Measurements from ENCODE around the gene IDI1. TPM values are rescaled to one million over a fixed set of nuclear protein-coding genes. Genes with fewer than 3 reads are reported as not detected.
"Not testable (repeated sequence)": the region's sequence is repeated elsewhere in the genome, so short reads cannot be mapped to it uniquely, and the experiment has no call there.

Gene IDI1
- total and polyA plus RNA-seq, 4 donors = 18.9 to 43.3 (median 33.9) TPM

GRCh38 chr10:1020460-1020859 is 28.5 kb downstream of the IDI1 start:
- Histone ChIP-seq H3K4me3 (ENCODE audit: low read length in 2 of 2) (no peak overlapping the region), H3K4me1 (ENCODE audit: control insufficient read depth in 1 of 2, insufficient read depth in 2 of 2, low read length in 2 of 2) (no peaks in the 10 kb centered on the region), H3K27me3 (ENCODE audit: control insufficient read depth in 1 of 2, insufficient read depth in 2 of 2, low read length in 1 of 2) (no peaks in the 10 kb centered on the region), H3K36me3 (ENCODE audit: control insufficient read depth in 1 of 2, insufficient read depth in 2 of 2, low read length in 1 of 2) (peaks cover 0 to 8% of the 10 kb centered on the region in 2 donors), H3K9me3 (ENCODE audit: control insufficient read depth, low read length) (no peaks in the 10 kb centered on the region), H3K27ac (ENCODE audit: low read depth in 1 of 2, low read length in 2 of 2) (no peak overlapping the region)
- intact Hi-C loops (cut with DNase I) = no loop called here
- DNase-seq (no peak), ATAC-seq (ENCODE audit: low FRiP score) (no peak)
- 93 to 97% methylated on average over 10 of the region's 10 CpGs for WGBS, 2 donors

GRCh38 chr10:1019362-1019761 is 29.6 kb downstream of the IDI1 start:
- H3K27me3 ChIP-seq (ENCODE audit: control insufficient read depth in 1 of 2, insufficient read depth in 2 of 2, low read length in 1 of 2) = no peaks in the 10 kb centered on the region
- no peak overlapping the region for H3K27ac ChIP-seq (ENCODE audit: low read depth in 1 of 2, low read length in 2 of 2)
- no peak overlapping the region for H3K4me3 ChIP-seq (ENCODE audit: low read length in 2 of 2)
- peaks cover 0 to 8% of the 10 kb centered on the region in 2 donors for H3K36me3 ChIP-seq (ENCODE audit: control insufficient read depth in 1 of 2, insufficient read depth in 2 of 2, low read length in 1 of 2)
- no peaks in the 10 kb centered on the region for H3K4me1 ChIP-seq (ENCODE audit: control insufficient read depth in 1 of 2, insufficient read depth in 2 of 2, low read length in 2 of 2)
- ATAC-seq (ENCODE audit: low FRiP score) (no peak), DNase-seq (no peak)
- intact Hi-C loops (cut with DNase I) = no loop called here
- H3K9me3 ChIP-seq (ENCODE audit: control insufficient read depth, low read length) = no peaks in the 10 kb centered on the region
- WGBS, 2 donors = 93% methylated on average over 10 of the region's 10 CpGs

GRCh38 chr10:1015688-1016087 is 33.2 kb downstream of the IDI1 start:
- WGBS, 2 donors = 90 to 96% methylated on average over 11 of the region's 11 CpGs
- DNase-seq (no peak), ATAC-seq (ENCODE audit: low FRiP score) (no peak)
- intact Hi-C loops (cut with DNase I) = no loop called here
- H3K27me3 ChIP-seq (ENCODE audit: control insufficient read depth in 1 of 2, insufficient read depth in 2 of 2, low read length in 1 of 2) = no peaks in the 10 kb centered on the region
- H3K4me1 ChIP-seq (ENCODE audit: control insufficient read depth in 1 of 2, insufficient read depth in 2 of 2, low read length in 2 of 2) = no peaks in the 10 kb centered on the region
- peaks cover 0 to 11% of the 10 kb centered on the region in 2 donors for H3K36me3 ChIP-seq (ENCODE audit: control insufficient read depth in 1 of 2, insufficient read depth in 2 of 2, low read length in 1 of 2)
- H3K27ac ChIP-seq (ENCODE audit: low read depth in 1 of 2, low read length in 2 of 2) = no peak overlapping the region
- no peak overlapping the region for H3K4me3 ChIP-seq (ENCODE audit: low read length in 2 of 2)
- no peaks in the 10 kb centered on the region for H3K9me3 ChIP-seq (ENCODE audit: control insufficient read depth, low read length)

- Histone ChIP-seq H3K4me1 (ENCODE audit: control insufficient read depth in 1 of 2, insufficient read depth in 2 of 2, low read length in 2 of 2) (no peaks in the 10 kb centered on the region), H3K4me3 (ENCODE audit: low read length in 2 of 2) (no peak overlapping the region), H3K27ac (ENCODE audit: low read depth in 1 of 2, low read length in 2 of 2) (no peak overlapping the region), H3K36me3 (ENCODE audit: control insufficient read depth in 1 of 2, insufficient read depth in 2 of 2, low read length in 1 of 2) (peaks cover 0 to 13% of the 10 kb centered on the region in 2 donors), H3K27me3 (ENCODE audit: control insufficient read depth in 1 of 2, insufficient read depth in 2 of 2, low read length in 1 of 2) (no peaks in the 10 kb centered on the region), H3K9me3 (ENCODE audit: control insufficient read depth, low read length) (no peaks in the 10 kb centered on the region)
- DNase-seq (no peak), ATAC-seq (ENCODE audit: low FRiP score) (no peak)
- intact Hi-C loops (cut with DNase I) = no loop called here
- WGBS, 2 donors = 94% methylated on average over 16 of the region's 16 CpGs
Measured at GRCh38 chr10:1011696-1012095, 37.2 kb downstream of the IDI1 start.

- H3K27me3 ChIP-seq (ENCODE audit: control insufficient read depth in 1 of 2, insufficient read depth in 2 of 2, low read length in 1 of 2) = no peaks in the 10 kb centered on the region
- peaks cover 2 to 9% of the 10 kb centered on the region in 2 donors for H3K36me3 ChIP-seq (ENCODE audit: control insufficient read depth in 1 of 2, insufficient read depth in 2 of 2, low read length in 1 of 2)
- ATAC-seq (ENCODE audit: low FRiP score) (no peak), DNase-seq (no peak)
- no peak overlapping the region for H3K4me3 ChIP-seq (ENCODE audit: low read length in 2 of 2)
- H3K27ac ChIP-seq (ENCODE audit: low read depth in 1 of 2, low read length in 2 of 2) = no peak overlapping the region
- WGBS, 2 donors = 94 to 95% methylated on average over 6 to 7 of the region's 7 CpGs
- H3K9me3 ChIP-seq (ENCODE audit: control insufficient read depth, low read length) = no peaks in the 10 kb centered on the region
- no peaks in the 10 kb centered on the region for H3K4me1 ChIP-seq (ENCODE audit: control insufficient read depth in 1 of 2, insufficient read depth in 2 of 2, low read length in 2 of 2)
- intact Hi-C loops (cut with DNase I) = no loop called here
Measured at GRCh38 chr10:1010703-1011102, 38.2 kb downstream of the IDI1 start.

GRCh38 chr10:1009947-1010346 is 39.0 kb downstream of the IDI1 start:
- DNase-seq; intact Hi-C loops (cut with DNase I); H3K36me3 ChIP-seq (ENCODE audit: control insufficient read depth in 1 of 2, insufficient read depth in 2 of 2, low read length in 1 of 2); H3K9me3 ChIP-seq (ENCODE audit: control insufficient read depth, low read length); H3K27me3 ChIP-seq (ENCODE audit: control insufficient read depth in 1 of 2, insufficient read depth in 2 of 2, low read length in 1 of 2); H3K4me1 ChIP-seq (ENCODE audit: control insufficient read depth in 1 of 2, insufficient read depth in 2 of 2, low read length in 2 of 2); H3K27ac ChIP-seq (ENCODE audit: low read depth in 1 of 2, low read length in 2 of 2); H3K4me3 ChIP-seq (ENCODE audit: low read length in 2 of 2); ATAC-seq (ENCODE audit: low FRiP score): not testable (repeated sequence)
- WGBS, 2 donors = 64 to 72% methylated on average over 7 to 8 of the region's 8 CpGs

GRCh38 chr10:1009071-1009494 is 39.8 kb downstream of the IDI1 start:
- H3K36me3 ChIP-seq (ENCODE audit: control insufficient read depth in 1 of 2, insufficient read depth in 2 of 2, low read length in 1 of 2) = peaks cover 2 to 9% of the 10 kb centered on the region in 2 donors
- WGBS, 2 donors = 88 to 94% methylated on average over 9 of the region's 9 CpGs
- intact Hi-C loops (cut with DNase I) = no loop called here
- H3K4me1 ChIP-seq (ENCODE audit: control insufficient read depth in 1 of 2, insufficient read depth in 2 of 2, low read length in 2 of 2) = no peaks in the 10 kb centered on the region
- no peak overlapping the region for H3K27ac ChIP-seq (ENCODE audit: low read depth in 1 of 2, low read length in 2 of 2)
- ATAC-seq (ENCODE audit: low FRiP score) (no peak), DNase-seq (no peak)
- H3K4me3 ChIP-seq (ENCODE audit: low read length in 2 of 2) = no peak overlapping the region
- no peaks in the 10 kb centered on the region for H3K27me3 ChIP-seq (ENCODE audit: control insufficient read depth in 1 of 2, insufficient read depth in 2 of 2, low read length in 1 of 2)
- no peaks in the 10 kb centered on the region for H3K9me3 ChIP-seq (ENCODE audit: control insufficient read depth, low read length)

- ATAC-seq (ENCODE audit: low FRiP score) = no peak
- 88 to 93% methylated on average over 10 of the region's 10 CpGs for WGBS, 2 donors
- DNase-seq = no peak
- Histone ChIP-seq H3K9me3 (ENCODE audit: control insufficient read depth, low read length) (no peaks in the 10 kb centered on the region), H3K4me3 (ENCODE audit: low read length in 2 of 2) (no peak overlapping the region), H3K4me1 (ENCODE audit: control insufficient read depth in 1 of 2, insufficient read depth in 2 of 2, low read length in 2 of 2) (no peaks in the 10 kb centered on the region), H3K27ac (ENCODE audit: low read depth in 1 of 2, low read length in 2 of 2) (no peak overlapping the region), H3K36me3 (ENCODE audit: control insufficient read depth in 1 of 2, insufficient read depth in 2 of 2, low read length in 1 of 2) (peaks cover 5 to 11% of the 10 kb centered on the region in 2 donors), H3K27me3 (ENCODE audit: control insufficient read depth in 1 of 2, insufficient read depth in 2 of 2, low read length in 1 of 2) (no peaks in the 10 kb centered on the region)
- intact Hi-C loops (cut with DNase I) = no loop called here
Measured at GRCh38 chr10:1007583-1007982, 41.3 kb downstream of the IDI1 start.

GRCh38 chr10:1006573-1006972 is 42.3 kb downstream of the IDI1 start:
- H3K4me3 ChIP-seq (ENCODE audit: low read length in 2 of 2) = no peak overlapping the region
- 95 to 96% methylated on average over 9 of the region's 9 CpGs for WGBS, 2 donors
- ATAC-seq (ENCODE audit: low FRiP score) (no peak), DNase-seq (no peak)
- intact Hi-C loops (cut with DNase I) = no loop called here
- peaks cover 7 to 12% of the 10 kb centered on the region in 2 donors for H3K36me3 ChIP-seq (ENCODE audit: control insufficient read depth in 1 of 2, insufficient read depth in 2 of 2, low read length in 1 of 2)
- no peaks in the 10 kb centered on the region for H3K4me1 ChIP-seq (ENCODE audit: control insufficient read depth in 1 of 2, insufficient read depth in 2 of 2, low read length in 2 of 2)
- no peak overlapping the region for H3K27ac ChIP-seq (ENCODE audit: low read depth in 1 of 2, low read length in 2 of 2)
- no peaks in the 10 kb centered on the region for H3K27me3 ChIP-seq (ENCODE audit: control insufficient read depth in 1 of 2, insufficient read depth in 2 of 2, low read length in 1 of 2)
- no peaks in the 10 kb centered on the region for H3K9me3 ChIP-seq (ENCODE audit: control insufficient read depth, low read length)

Data from aorta (tissue), 5 donors.